ENCODE results near the gene ZDHHC4. TPM values are rescaled to one million over a fixed set of nuclear protein-coding genes. Genes with fewer than 3 reads are reported as not detected.

Gene ZDHHC4
- total RNA-seq, 1 experiment from 2014 or later, result 96.1 TPM

GRCh38 chr7:6619961-6620360 lies 42.7 kb downstream of the ZDHHC4 start:
- intact Hi-C loops (cut with micrococcal nuclease; ENCODE audit: unreplicated experiment), result no loop called here
- Histone ChIP-seq H3K4me2 (no peak overlapping the region), H3K27ac (no peak overlapping the region), H3K36me3 (ENCODE audit: low read depth) (no peaks in the 10 kb centered on the region), H3K79me2 (ENCODE audit: low read depth) (no peaks in the 10 kb centered on the region), H3F3A (ENCODE audit: insufficient read depth, low read depth) (peaks cover under 1% of the 10 kb centered on the region; the same call in 1 of the 2 replicates), H3K9me3 (ENCODE audit: insufficient read depth, low read depth) (no peaks in the 10 kb centered on the region), H3K4me1 (replicated peaks; ENCODE audit: insufficient read depth) (0 out of 2 replicates have a peak, but pooled peaks cover 7% of the 10 kb centered on the region), H3K4me3 (no peak overlapping the region), H3K9me2 (ENCODE audit: insufficient read depth) (no peaks in the 10 kb centered on the region), H3K27me3 (ENCODE audit: insufficient read depth, low read depth) (no peaks in the 10 kb centered on the region), H2AFZ (no peak overlapping the region), H4K20me1 (ENCODE audit: insufficient read depth) (no peaks in the 10 kb centered on the region)
- CTCF ChIA-PET, result interaction anchor here (0.6 kb wide), 1 partner anchor 46 kb away, joined by 4 read pairs; no protein-coding TSS in a partner anchor
- no peak for TF ChIP-seq EZH2 (IDR thresholded peaks at IDR 0.05; ENCODE audit: low read depth)
- no peak for TF ChIP-seq CTCF (conservative IDR thresholded peaks at IDR 0.05)
- POLR2A ChIA-PET (ENCODE audit: unreplicated experiment), result no interaction called here
- no TSS peak for BruUV-seq (replicated peaks)
- no peak for DNase-seq

GRCh38 chr7:6621195-6622133 lies 44.2 kb downstream of the ZDHHC4 start:
- no peak for DNase-seq
- no peaks in the 10 kb centered on the region for H3K9me3 ChIP-seq (ENCODE audit: insufficient read depth, low read depth)
- no peak overlapping the region for H3K27ac ChIP-seq
- intact Hi-C loops (cut with micrococcal nuclease; ENCODE audit: unreplicated experiment), result no loop called here
- no TSS peak for BruUV-seq (replicated peaks)
- TF ChIP-seq EZH2 (IDR thresholded peaks at IDR 0.05; ENCODE audit: low read depth) (no peak), CTCF (conservative IDR thresholded peaks at IDR 0.05) (no peak)
- ChIA-PET POLR2A (ENCODE audit: unreplicated experiment) (no interaction called here), CTCF (no interaction called here)
- 0 out of 2 replicates have a peak, but pooled peaks cover 1% of the 10 kb centered on the region for H3K4me1 ChIP-seq (replicated peaks; ENCODE audit: insufficient read depth)
- H3K79me2 ChIP-seq (ENCODE audit: low read depth), result no peaks in the 10 kb centered on the region
- no peaks in the 10 kb centered on the region for H3K36me3 ChIP-seq (ENCODE audit: low read depth)
- H3K9me2 ChIP-seq (ENCODE audit: insufficient read depth), result no peaks in the 10 kb centered on the region
- H3K4me3 ChIP-seq, result no peak overlapping the region
- H4K20me1 ChIP-seq (ENCODE audit: insufficient read depth), result no peaks in the 10 kb centered on the region
- no peaks in the 10 kb centered on the region for H3K27me3 ChIP-seq (ENCODE audit: insufficient read depth, low read depth)
- no peak overlapping the region for H3K4me2 ChIP-seq
- H3F3A ChIP-seq (ENCODE audit: insufficient read depth, low read depth), result no peaks in the 10 kb centered on the region
- H2AFZ ChIP-seq, result no peak overlapping the region

- no peak overlapping the region for H3K4me3 ChIP-seq
- H3K36me3 ChIP-seq (ENCODE audit: low read depth), result no peaks in the 10 kb centered on the region
- H3K9me3 ChIP-seq (ENCODE audit: insufficient read depth, low read depth), result no peaks in the 10 kb centered on the region
- DNase-seq, result no peak
- intact Hi-C loops (cut with micrococcal nuclease; ENCODE audit: unreplicated experiment), result no loop called here
- ChIA-PET POLR2A (ENCODE audit: unreplicated experiment) (no interaction called here), CTCF (no interaction called here)
- no peaks in the 10 kb centered on the region for H3K27me3 ChIP-seq (ENCODE audit: insufficient read depth, low read depth)
- TF ChIP-seq CTCF (conservative IDR thresholded peaks at IDR 0.05), result no peak
- no peak for TF ChIP-seq EZH2 (IDR thresholded peaks at IDR 0.05; ENCODE audit: low read depth)
- H3F3A ChIP-seq (ENCODE audit: insufficient read depth, low read depth), result no peaks in the 10 kb centered on the region
- H3K4me2 ChIP-seq, result no peak overlapping the region
- no peak overlapping the region for H2AFZ ChIP-seq
- no peaks in the 10 kb centered on the region for H4K20me1 ChIP-seq (ENCODE audit: insufficient read depth)
- H3K9me2 ChIP-seq (ENCODE audit: insufficient read depth), result no peaks in the 10 kb centered on the region
- no peak overlapping the region for H3K27ac ChIP-seq
- no peaks in the 10 kb centered on the region for H3K79me2 ChIP-seq (ENCODE audit: low read depth)
- H3K4me1 ChIP-seq (replicated peaks; ENCODE audit: insufficient read depth), result no peaks in the 10 kb centered on the region
- BruUV-seq (replicated peaks), result no TSS peak
Observed at GRCh38 chr7:6622134-6622710, 45.0 kb downstream of the ZDHHC4 start.
